Activated T-helper 1 cell treated with Interleukin-2 at 50 U/mL for 16 hours (primary cell): Measurements from ENCODE around the gene UBA7.
"Not testable (repeated sequence)": the region's sequence is repeated elsewhere in the genome, so short reads cannot be mapped to it uniquely, and the experiment has no call there.

Source experiments
- DNase-seq: peaks from one replicate; pipeline ENCODE4 v3.0.0-alpha.2; 2020; ENCODE audit warnings: low read depth

UBA7 gene

DNA sequence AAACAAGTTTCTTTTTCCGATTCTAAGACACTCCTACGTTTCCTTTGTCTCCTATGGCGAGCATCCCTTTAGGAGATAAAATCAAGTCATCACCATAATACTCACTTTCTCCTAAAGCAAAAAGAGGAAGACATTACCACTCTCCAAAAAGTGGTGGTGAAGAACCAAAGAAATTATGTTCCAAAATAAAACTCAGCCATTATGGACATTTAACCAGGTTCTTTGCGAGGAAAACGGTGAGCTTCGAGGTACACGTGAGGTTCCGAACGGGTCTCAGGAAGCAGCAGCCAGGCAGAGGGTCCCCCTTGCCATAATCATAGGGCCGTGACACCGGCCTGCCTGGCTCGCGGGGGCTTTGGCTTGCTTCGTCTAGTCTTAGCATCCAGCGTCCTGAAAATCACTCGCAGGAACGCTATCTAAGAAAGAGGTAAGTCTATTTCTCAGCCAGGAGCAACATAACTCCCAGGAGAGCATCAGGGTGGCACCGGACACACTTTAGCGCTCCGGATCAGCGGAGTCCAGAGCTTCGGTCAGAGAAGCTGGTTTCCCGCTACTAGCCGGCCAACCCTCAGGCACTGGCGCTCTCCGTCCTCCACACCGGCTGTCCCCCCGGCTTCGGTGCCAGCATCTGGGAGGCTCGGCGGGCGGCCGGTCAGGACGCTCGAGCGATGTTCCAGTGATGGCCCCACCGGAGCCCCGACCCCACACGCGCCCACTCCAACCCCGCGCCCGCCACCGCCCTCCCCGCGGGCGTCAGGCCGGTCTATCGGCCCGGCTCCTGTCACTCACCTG lies 28.0 kb downstream of the UBA7 start:
- DNase-seq, result no peak

DNA sequence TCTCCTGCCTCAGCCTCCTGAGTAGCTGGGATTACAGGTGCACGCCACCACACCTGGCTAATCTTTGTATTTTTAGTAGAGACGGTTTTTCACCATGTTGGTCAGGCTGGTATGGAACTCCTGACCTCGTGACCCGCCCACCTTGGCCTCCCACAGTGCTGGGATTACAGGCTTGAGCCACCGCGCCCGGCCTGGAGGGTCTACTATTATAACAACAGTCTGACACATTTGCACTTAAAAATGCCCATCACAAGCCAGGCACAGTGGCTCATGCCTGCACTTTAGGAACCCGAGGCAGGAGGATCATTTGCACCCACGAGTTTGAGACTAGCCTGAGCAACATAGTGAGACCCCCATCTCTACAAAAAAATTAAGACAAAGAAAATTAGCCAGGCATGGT lies 31.5 kb downstream of the UBA7 start:
- not testable (repeated sequence) for DNase-seq

DNA sequence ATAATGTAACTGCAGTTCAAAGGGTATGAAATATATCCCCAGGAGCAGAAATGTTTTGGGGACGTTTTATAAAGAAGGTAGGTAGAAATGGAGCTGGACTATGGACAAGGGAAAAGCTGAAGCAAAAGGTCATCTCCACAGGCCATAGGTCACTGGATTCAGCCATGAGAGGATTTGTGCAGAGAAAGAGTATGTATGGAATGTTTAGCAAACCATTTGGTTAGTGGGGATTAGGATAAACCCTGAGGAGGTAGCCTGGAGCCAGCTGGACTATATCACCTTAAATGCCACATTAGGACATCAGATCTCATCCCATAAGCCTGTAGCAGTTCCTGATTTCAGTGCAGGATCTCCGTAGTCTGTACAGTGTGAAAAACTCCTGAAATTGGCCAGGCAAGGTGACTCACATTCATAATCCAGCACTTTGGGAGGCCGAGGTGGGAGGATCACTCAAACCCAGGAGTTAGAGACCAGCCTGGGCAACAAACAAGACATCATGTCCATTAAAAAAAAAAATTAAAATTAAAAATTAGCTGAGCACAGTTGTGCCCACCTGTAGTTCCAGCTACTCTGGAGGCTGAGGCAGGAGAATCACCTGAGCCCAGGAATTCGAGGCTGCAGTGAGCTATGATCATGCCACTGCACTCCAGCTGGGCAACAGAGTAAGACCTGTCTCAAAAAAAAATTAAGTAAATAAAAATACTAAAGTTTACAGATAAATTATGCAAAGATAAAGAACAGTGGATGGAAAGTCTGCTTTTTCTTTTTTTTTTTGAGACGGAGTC lies 32.1 kb downstream of the UBA7 start:
- DNase-seq, result no peak

- DNase-seq, result not testable (repeated sequence)
Measured at GRCh38 chr3:49780975-49781365, 32.8 kb downstream of the UBA7 start.

- DNase-seq, result no peak
Measured at GRCh38 chr3:49780080-49780974, 33.4 kb downstream of the UBA7 start.

DNA sequence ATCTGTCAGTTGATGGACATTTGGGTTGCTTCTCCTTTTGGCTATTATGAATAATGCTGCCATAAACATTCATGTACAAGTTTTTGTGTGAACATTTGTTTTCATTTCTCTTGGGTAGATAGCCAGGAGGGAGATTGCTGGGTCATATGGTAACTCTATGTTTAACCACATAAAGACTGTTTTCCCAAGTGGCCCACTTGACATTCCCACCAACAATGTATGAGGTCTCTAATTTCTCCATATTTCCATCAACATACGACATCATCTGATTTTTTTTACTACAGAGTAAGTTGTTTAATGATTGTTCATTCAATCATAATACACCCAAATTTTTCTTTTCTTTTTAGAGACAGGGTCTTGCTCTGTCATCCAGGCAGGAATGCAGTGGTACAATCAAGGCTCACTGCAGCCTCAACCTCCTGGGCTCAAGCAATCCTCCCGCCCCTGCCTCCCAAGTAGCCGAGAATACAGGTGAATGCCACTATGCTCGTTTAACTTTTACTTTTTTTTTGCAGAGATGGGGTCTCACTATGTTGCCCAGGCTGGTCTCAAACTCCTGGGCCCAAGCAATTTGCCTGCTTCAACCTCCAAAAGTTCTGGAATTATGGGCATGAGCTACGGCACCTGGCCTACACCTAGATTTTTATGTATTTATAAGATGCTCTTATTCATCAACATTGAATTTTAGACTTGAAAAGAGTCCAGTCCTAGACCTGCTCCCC lies 34.2 kb downstream of the UBA7 start:
- DNase-seq, result no peak

DNA sequence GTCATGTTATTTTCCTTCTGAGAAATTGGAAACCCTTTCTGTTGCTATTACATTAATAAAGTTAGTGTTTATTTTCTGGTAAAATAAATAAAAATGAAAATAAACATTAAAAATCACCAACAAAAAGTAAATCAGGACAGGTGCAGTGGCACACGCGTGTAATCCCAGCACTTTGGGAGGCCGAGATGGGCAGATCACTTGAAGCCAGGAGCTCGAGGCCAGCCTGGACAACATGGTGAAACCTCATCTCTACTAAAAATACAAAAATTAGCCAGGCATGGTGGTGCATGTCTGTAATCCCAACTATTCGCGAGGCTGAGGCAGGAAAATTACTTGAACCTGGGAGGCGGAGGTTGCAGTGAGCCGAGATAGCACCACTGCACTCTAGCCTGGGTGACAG lies 37.7 kb downstream of the UBA7 start:
- DNase-seq, result not testable (repeated sequence)

- no peak for DNase-seq
Measured at GRCh38 chr3:49775538-49775937, 38.2 kb downstream of the UBA7 start.

DNA sequence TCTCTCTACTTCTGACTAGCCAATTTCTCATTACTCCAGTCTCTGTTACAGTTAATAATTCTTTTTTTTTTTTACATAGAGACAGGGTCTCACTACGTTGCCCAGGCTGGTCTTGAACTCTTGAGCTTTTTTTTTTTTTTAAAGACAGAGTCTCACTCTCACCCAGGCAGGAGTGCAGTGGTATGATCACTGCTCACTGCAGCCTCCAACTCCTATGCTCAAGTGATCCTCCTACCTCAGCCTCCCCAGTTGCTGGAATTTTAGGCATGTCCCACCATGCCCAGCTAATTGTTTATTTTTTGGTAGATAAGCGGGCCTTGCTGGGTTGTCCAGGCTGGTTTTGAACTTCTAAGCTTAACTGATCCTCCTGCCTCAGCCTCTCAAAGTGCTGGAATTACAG lies 41.0 kb downstream of the UBA7 start:
- DNase-seq, result no peak

GRCh38 chr3:49771340-49771938 lies 42.3 kb downstream of the UBA7 start:
- DNase-seq, result no peak

DNA sequence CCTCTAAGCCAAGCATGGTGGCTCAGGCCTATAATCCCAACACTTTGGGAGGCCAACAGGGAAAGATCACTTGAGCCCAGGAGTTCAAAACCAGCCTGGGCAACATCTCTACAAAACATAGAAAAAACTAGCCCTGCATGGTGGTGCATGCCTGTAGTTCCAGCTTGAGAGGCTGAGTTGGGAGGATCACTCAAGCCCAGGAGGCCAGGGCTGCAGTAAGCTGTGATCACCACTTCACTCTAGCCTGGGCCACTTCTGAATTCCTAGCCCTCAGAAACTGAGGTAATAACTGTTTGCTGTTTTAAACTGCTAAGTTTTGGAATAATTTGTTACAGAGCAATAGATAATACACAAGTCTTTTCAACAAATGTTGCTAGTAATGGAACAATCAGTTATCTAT lies 43.8 kb downstream of the UBA7 start:
- no peak for DNase-seq

GRCh38 chr3:49769286-49769915 lies 44.4 kb downstream of the UBA7 start:
- DNase-seq, result no peak

DNA sequence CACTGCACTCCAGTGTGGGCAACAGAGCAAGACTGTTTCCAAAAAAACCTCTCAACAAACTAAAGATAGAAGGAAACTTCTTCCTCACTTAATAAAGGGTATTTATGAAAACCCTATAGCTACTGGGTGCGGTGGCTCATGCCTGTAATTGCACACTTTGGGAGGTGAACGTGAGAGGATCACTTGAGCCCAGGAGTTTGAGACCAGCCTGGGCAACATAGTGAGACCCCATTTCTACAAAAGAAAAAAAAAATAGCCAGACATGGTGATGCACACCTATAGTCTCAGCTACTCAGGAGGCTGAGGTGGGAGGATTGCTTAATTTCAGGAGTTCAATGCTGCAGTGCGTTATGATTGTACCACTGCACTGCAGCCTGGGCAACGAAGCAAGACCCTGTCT lies 49.8 kb downstream of the UBA7 start:
- DNase-seq, result no peak

DNA sequence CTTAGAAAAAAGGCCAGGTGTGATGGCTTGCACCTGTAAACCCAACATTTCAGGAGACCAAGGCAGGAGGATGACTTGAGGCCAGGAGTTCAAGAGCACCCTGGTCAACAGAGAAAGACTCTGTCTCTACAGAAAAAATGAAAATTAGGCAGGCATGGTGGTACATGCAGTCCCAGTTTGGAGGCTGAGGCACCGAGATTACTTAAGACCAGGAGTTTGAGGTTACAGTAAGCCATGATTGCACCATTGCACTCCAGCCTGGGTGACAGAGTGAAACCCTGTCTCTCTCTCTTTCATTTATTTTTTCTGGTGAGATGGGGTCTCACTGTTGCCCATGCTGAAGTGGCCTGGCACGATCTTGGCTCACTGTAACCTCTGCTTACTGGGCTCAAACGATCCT lies 52.1 kb downstream of the UBA7 start:
- DNase-seq, result no peak

- DNase-seq, result no peak
Measured at GRCh38 chr3:49759226-49759625, 54.5 kb downstream of the UBA7 start.

DNA sequence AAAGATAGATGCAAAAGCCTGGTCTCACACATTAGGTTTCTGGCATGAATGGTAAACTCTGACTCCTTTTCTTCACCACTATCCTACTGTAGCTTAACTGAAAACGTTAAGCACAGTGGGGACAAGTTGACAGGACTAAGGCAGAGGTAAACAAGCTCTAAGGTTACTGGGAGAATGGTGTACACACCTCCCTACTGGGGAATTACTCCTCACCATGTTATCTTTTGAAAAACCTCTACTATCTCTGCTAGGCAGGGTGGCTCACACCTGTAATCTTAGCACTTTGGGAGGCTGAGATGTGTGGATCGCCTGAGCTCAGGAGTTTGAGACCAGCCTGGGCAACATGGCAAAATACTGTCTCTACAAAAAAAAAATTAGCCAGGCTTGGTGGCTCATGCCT lies 56.6 kb downstream of the UBA7 start:
- no peak for DNase-seq

GRCh38 chr3:49756036-49756435 lies 57.7 kb downstream of the UBA7 start:
- no peak for DNase-seq
